WTC11 (cell line): ENCODE data around the gene CYP1A2. TPM values are rescaled to one million over a fixed set of nuclear protein-coding genes. Genes with fewer than 3 reads are reported as not detected.
A peak's percentile ranks its signal among the peaks of the same experiment; 100 is the strongest.

Source experiments
- ATAC-seq: fragments of 200-7000 bp; cut with Tn5 transposase; 2 replicates; pipeline ENCODE4 v1.10.0; 2021; ENCODE audit warnings: mild to moderate bottlenecking, moderate library complexity
- CTCF ChIA-PET: fragments of 300-600 bp; sonication (Branson Sonifier 250); formaldehyde crosslinking; loops from one replicate; lab custom pipeline; 2021; ENCODE audit warnings: antibody characterized with exemption; lab: Charles Lee
- POLR2A ChIA-PET: fragments of 350-600 bp; sonication (Branson Sonifier 250); formaldehyde crosslinking; loops from one replicate; lab custom pipeline; 2021; ENCODE audit warnings: antibody characterized with exemption; lab: Charles Lee
- DNase-seq: peaks from one replicate; pipeline ENCODE4 v3.0.0; 2021; ENCODE audit warnings: low spot score
- H3K27ac Mint-ChIP-seq: 2 replicates; pipeline ENCODE4 v1.8.0; 2021; ENCODE audit warnings: mixed read lengths
- H3K27me3 Mint-ChIP-seq: 2 replicates; pipeline ENCODE4 v1.8.0; 2021; ENCODE audit warnings: low read depth, mild to moderate bottlenecking, moderate library complexity, mixed read lengths
- H3K36me3 Mint-ChIP-seq: 2 replicates; pipeline ENCODE4 v1.8.0; 2021; ENCODE audit warnings: mixed read lengths
- H3K4me1 Mint-ChIP-seq: 2 replicates; pipeline ENCODE4 v1.8.0; 2022; ENCODE audit warnings: mixed read lengths
- H3K4me3 Mint-ChIP-seq: 2 replicates; pipeline ENCODE4 v1.8.0; 2021; ENCODE audit warnings: mild to moderate bottlenecking, moderate library complexity, mixed read lengths
- H3K9me3 Mint-ChIP-seq: 2 replicates; pipeline ENCODE4 v1.8.0; 2021; ENCODE audit warnings: mixed read lengths
- CREB1 ChIP-seq: sonication (generic); formaldehyde crosslinking; IDR thresholded peaks from 2 replicates; pipeline ENCODE4 v1.8.0; 2023; ENCODE audit warnings: mild to moderate bottlenecking, missing genetic modification reagents
- ELF4 ChIP-seq: sonication (generic); formaldehyde crosslinking; IDR thresholded peaks from 2 replicates; pipeline ENCODE4 v1.8.1; 2022; ENCODE audit warnings: low read depth, mild to moderate bottlenecking, moderate library complexity, missing genetic modification reagents
- FOXJ3 ChIP-seq: sonication (generic); formaldehyde crosslinking; IDR thresholded peaks from 2 replicates; pipeline ENCODE4 v1.9.0; 2021; ENCODE audit warnings: missing genetic modification reagents, mild to moderate bottlenecking, borderline replicate concordance
- JUN ChIP-seq: sonication (generic); formaldehyde crosslinking; IDR thresholded peaks from 2 replicates; pipeline ENCODE4 v1.8.0; 2023; ENCODE audit warnings: mild to moderate bottlenecking, missing genetic modification reagents
- RORB ChIP-seq: fragments of 250-450 bp; sonication (Bioruptor Pico); IDR thresholded peaks from 2 replicates; pipeline ENCODE4 v1.9.0; 2021; ENCODE audit warnings: mild to moderate bottlenecking
- ZNF416 ChIP-seq: fragments of 250-450 bp; sonication (Bioruptor Pico); IDR thresholded peaks from 2 replicates; pipeline ENCODE4 v1.9.0; 2021; ENCODE audit warnings: mild to moderate bottlenecking, inconsistent platforms
- ZNF671 ChIP-seq: fragments of 250-450 bp; sonication (Bioruptor Pico); IDR thresholded peaks from 2 replicates; pipeline ENCODE4 v1.8.0; 2021; ENCODE audit warnings: mild to moderate bottlenecking
- total RNA-seq: library from RNA; stranded (reverse); gene quantifications from 3 replicates; pipeline ENCODE4 v1.2.3, GENCODE V29; 2021
- TF ChIP-seq, protein P1 (sequence below): sonication (generic); formaldehyde crosslinking; IDR thresholded peaks from 2 replicates; pipeline ENCODE4 v1.8.1; 2022; ENCODE audit warnings: low read depth, mild to moderate bottlenecking, moderate library complexity, missing genetic modification reagents, borderline replicate concordance
- TF ChIP-seq, protein P2 (sequence below): fragments of 200-600 bp; IDR thresholded peaks from 2 replicates; pipeline ENCODE4 v1.8.0; 2022; ENCODE audit warnings: antibody characterized with exemption
- TF ChIP-seq, protein P3 (sequence below): fragments of 250-450 bp; sonication (Bioruptor Pico); IDR thresholded peaks from 2 replicates; pipeline ENCODE4 v1.9.0; 2021; ENCODE audit warnings: mild to moderate bottlenecking, borderline replicate concordance
- TF ChIP-seq, protein P4 (sequence below): sonication (generic); formaldehyde crosslinking; IDR thresholded peaks from 2 replicates; pipeline ENCODE4 v1.8.1; 2023; ENCODE audit warnings: mild to moderate bottlenecking, moderate library complexity, missing genetic modification reagents

CYP1A2 gene
- total RNA-seq, 1 experiment from 2014 or later, result not detected

DNA sequence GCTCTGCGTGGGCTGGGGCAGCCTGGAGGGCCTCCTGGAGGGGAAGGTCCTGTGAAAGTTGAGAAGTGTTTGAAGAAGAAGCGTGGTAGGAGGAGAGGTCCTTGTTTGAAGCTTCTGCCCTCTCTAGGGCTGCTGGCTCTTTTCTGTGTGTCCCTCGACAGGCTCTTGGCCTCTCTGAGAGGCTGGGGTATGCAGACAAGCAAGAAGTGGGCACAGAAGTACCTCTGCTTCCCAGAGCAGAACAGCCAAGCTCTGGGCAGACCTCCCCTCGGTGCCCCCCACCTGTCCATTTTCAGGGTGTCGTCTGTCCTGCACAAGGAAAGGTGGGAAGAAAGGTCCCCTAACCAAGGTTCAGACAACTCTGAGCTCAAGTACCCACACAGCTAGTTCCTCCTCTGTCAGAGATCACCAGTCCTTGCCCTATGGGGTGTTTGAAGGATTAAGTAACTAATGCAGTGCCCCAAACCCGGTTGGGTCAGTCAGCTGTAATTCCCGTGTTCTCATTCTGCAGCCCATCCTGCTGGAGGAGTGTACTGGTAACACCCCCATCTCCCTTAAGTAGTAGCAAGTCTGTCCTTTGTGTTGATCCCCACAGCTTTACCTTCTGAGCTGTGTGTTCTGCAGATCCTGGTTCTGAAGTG lies 39.5 kb downstream of the CYP1A2 start:
- no peaks in the 10 kb centered on the region for H3K36me3 Mint-ChIP-seq
- no peak for TF ChIP-seq ZNF671
- TF ChIP-seq CREB1, result no peak
- no peak for TF ChIP-seq ZNF416
- TF ChIP-seq, protein P1, sequence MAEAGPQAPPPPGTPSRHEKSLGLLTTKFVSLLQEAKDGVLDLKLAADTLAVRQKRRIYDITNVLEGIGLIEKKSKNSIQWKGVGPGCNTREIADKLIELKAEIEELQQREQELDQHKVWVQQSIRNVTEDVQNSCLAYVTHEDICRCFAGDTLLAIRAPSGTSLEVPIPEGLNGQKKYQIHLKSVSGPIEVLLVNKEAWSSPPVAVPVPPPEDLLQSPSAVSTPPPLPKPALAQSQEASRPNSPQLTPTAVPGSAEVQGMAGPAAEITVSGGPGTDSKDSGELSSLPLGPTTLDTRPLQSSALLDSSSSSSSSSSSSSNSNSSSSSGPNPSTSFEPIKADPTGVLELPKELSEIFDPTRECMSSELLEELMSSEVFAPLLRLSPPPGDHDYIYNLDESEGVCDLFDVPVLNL (CRISPR knock-in tag), result no peak
- TF ChIP-seq, protein P2, sequence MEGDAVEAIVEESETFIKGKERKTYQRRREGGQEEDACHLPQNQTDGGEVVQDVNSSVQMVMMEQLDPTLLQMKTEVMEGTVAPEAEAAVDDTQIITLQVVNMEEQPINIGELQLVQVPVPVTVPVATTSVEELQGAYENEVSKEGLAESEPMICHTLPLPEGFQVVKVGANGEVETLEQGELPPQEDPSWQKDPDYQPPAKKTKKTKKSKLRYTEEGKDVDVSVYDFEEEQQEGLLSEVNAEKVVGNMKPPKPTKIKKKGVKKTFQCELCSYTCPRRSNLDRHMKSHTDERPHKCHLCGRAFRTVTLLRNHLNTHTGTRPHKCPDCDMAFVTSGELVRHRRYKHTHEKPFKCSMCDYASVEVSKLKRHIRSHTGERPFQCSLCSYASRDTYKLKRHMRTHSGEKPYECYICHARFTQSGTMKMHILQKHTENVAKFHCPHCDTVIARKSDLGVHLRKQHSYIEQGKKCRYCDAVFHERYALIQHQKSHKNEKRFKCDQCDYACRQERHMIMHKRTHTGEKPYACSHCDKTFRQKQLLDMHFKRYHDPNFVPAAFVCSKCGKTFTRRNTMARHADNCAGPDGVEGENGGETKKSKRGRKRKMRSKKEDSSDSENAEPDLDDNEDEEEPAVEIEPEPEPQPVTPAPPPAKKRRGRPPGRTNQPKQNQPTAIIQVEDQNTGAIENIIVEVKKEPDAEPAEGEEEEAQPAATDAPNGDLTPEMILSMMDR, result 0 out of 2 replicates have a peak, but pooled peaks have one; percentile 17
- TF ChIP-seq, protein P3, sequence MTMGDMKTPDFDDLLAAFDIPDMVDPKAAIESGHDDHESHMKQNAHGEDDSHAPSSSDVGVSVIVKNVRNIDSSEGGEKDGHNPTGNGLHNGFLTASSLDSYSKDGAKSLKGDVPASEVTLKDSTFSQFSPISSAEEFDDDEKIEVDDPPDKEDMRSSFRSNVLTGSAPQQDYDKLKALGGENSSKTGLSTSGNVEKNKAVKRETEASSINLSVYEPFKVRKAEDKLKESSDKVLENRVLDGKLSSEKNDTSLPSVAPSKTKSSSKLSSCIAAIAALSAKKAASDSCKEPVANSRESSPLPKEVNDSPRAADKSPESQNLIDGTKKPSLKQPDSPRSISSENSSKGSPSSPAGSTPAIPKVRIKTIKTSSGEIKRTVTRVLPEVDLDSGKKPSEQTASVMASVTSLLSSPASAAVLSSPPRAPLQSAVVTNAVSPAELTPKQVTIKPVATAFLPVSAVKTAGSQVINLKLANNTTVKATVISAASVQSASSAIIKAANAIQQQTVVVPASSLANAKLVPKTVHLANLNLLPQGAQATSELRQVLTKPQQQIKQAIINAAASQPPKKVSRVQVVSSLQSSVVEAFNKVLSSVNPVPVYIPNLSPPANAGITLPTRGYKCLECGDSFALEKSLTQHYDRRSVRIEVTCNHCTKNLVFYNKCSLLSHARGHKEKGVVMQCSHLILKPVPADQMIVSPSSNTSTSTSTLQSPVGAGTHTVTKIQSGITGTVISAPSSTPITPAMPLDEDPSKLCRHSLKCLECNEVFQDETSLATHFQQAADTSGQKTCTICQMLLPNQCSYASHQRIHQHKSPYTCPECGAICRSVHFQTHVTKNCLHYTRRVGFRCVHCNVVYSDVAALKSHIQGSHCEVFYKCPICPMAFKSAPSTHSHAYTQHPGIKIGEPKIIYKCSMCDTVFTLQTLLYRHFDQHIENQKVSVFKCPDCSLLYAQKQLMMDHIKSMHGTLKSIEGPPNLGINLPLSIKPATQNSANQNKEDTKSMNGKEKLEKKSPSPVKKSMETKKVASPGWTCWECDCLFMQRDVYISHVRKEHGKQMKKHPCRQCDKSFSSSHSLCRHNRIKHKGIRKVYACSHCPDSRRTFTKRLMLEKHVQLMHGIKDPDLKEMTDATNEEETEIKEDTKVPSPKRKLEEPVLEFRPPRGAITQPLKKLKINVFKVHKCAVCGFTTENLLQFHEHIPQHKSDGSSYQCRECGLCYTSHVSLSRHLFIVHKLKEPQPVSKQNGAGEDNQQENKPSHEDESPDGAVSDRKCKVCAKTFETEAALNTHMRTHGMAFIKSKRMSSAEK (CRISPR knock-in tag), result no peak
- TF ChIP-seq ELF4, result no peak
- TF ChIP-seq FOXJ3 (CRISPR knock-in tag), result no peak
- TF ChIP-seq, all 79 proteins: peak for 1
- no peak for DNase-seq
- no peaks in the 10 kb centered on the region; the same call in 1 of the 2 replicates for H3K27me3 Mint-ChIP-seq
- ATAC-seq, result no peak
- CTCF ChIA-PET, result interaction anchor here (0.7 to 14.8 kb wide), 37 partner anchors 11 to 207 kb away, joined by 3 to 360 read pairs (median 7); partner anchors contain the start of genes CPLX3, CYP1A1, FAM219B and LMAN1L
- peaks cover 48% of the 10 kb centered on the region for H3K4me1 Mint-ChIP-seq
- no peaks in the 10 kb centered on the region for H3K9me3 Mint-ChIP-seq
- 0 out of 2 replicates have a peak overlapping the region, but pooled peaks have one; percentile 24 for H3K4me3 Mint-ChIP-seq
- POLR2A ChIA-PET, result interaction anchor here (0.6 to 1.2 kb wide), 4 partner anchors 11 to 860 kb away, joined by 3 to 7 read pairs (median 4); partner anchors contain the start of gene SNX33
- H3K27ac Mint-ChIP-seq, result no peak overlapping the region

DNA sequence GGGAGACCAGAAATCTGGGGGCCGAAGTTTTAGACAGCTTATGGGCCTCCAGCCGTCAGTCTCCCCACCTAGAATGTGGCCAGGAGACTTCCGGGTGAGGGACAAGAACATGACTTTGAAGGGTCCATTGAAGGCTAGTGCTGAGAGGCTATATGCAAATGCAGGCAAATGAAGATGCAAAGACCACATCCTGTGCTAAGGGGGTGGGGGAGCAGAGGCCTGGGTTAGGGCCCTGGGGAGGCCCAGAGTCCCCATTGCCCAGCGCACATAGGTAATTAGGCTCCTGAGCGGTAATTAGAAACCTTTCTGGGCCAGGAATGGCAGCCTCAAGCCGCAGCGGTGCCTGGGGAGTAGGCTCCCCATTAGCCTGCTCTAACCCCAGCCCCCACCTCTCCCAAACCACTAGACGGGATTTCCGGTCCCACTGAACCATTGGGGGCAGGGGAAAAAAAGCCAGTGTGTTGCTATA lies 40.1 kb downstream of the CYP1A2 start:
- DNase-seq (peak; percentile 48), ATAC-seq (peak; percentile 19)

More for the DNA sequence above, 40.1 kb downstream of the CYP1A2 start:
- POLR2A ChIA-PET, result interaction anchor here (0.6 kb wide), 1 partner anchor 17 kb away, joined by 3 read pairs; no protein-coding TSS in a partner anchor
- Mint-ChIP-seq H3K4me1 (peaks cover 47% of the 10 kb centered on the region), H3K27ac (no peak overlapping the region), H3K4me3 (0 out of 2 replicates have a peak overlapping the region, but pooled peaks have one; percentile 24), H3K9me3 (no peaks in the 10 kb centered on the region), H3K36me3 (no peaks in the 10 kb centered on the region), H3K27me3 (no peaks in the 10 kb centered on the region; the same call in 1 of the 2 replicates)
- CTCF ChIA-PET, result interaction anchor here (0.9 to 14.8 kb wide), 17 partner anchors 10 to 207 kb away, joined by 3 to 360 read pairs (median 10); partner anchors contain the start of genes CPLX3, FAM219B and SCAMP5
- no peak for TF ChIP-seq RORB (CRISPR knock-in tag)
- TF ChIP-seq JUN, result 0 out of 2 replicates have a peak, but pooled peaks have one; percentile 30
- TF ChIP-seq, protein P4, sequence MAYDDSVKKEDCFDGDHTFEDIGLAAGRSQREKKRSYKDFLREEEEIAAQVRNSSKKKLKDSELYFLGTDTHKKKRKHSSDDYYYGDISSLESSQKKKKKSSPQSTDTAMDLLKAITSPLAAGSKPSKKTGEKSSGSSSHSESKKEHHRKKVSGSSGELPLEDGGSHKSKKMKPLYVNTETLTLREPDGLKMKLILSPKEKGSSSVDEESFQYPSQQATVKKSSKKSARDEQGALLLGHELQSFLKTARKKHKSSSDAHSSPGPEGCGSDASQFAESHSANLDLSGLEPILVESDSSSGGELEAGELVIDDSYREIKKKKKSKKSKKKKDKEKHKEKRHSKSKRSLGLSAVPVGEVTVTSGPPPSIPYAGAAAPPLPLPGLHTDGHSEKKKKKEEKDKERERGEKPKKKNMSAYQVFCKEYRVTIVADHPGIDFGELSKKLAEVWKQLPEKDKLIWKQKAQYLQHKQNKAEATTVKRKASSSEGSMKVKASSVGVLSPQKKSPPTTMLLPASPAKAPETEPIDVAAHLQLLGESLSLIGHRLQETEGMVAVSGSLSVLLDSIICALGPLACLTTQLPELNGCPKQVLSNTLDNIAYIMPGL (CRISPR knock-in tag), result peak; percentile 38; the same call in 1 of the 2 replicates
